Effector memory CD4-positive, alpha-beta T cell (primary cell): ENCODE measurements around the gene BCL2L14.

Source experiments
- DNase-seq, 3 donors: peaks; one replicate each; pipeline ENCODE4 v3.0.0-alpha.2; 2020
- H3K27ac ChIP-seq: 2 replicates; pipeline ENCODE4 v1.7.0; 2013; ENCODE audit warnings: mild to moderate bottlenecking, low read length, moderate library complexity; ENCODE audit not compliant: insufficient read depth, poor library complexity, severe bottlenecking
- H3K27me3 ChIP-seq: replicated peaks from 2 replicates; pipeline ENCODE4 v1.7.0; 2013; ENCODE audit warnings: mild to moderate bottlenecking, low read length; ENCODE audit not compliant: insufficient read depth, control insufficient read depth, poor library complexity, severe bottlenecking
- H3K36me3 ChIP-seq: 2 replicates; pipeline ENCODE4 v1.7.0; 2013; ENCODE audit warnings: mild to moderate bottlenecking, low read length, moderate library complexity; ENCODE audit not compliant: control insufficient read depth, insufficient read depth
- H3K4me1 ChIP-seq: 2 replicates; pipeline ENCODE4 v1.7.0; 2013; ENCODE audit warnings: low read length, mild to moderate bottlenecking; ENCODE audit not compliant: control insufficient read depth, insufficient read depth, poor library complexity, severe bottlenecking
- H3K4me3 ChIP-seq: 2 replicates; pipeline ENCODE4 v1.7.0; 2013; ENCODE audit warnings: low read length, low read depth, mild to moderate bottlenecking; ENCODE audit not compliant: insufficient read depth, poor library complexity, severe bottlenecking
- H3K9me3 ChIP-seq: 2 replicates; pipeline ENCODE4 v1.7.0; 2013; ENCODE audit warnings: mild to moderate bottlenecking, low read length, moderate library complexity; ENCODE audit not compliant: control insufficient read depth
- total RNA-seq, 3 donors: gene quantifications; one replicate each; lab custom pipeline; 2026; lab: John Stamatoyannopoulos, UW

The BCL2L14 gene, protein sequence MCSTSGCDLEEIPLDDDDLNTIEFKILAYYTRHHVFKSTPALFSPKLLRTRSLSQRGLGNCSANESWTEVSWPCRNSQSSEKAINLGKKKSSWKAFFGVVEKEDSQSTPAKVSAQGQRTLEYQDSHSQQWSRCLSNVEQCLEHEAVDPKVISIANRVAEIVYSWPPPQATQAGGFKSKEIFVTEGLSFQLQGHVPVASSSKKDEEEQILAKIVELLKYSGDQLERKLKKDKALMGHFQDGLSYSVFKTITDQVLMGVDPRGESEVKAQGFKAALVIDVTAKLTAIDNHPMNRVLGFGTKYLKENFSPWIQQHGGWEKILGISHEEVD
- total RNA-seq: 0.35 to 0.52 (median 0.39) reads per million in 3 donors

DNA sequence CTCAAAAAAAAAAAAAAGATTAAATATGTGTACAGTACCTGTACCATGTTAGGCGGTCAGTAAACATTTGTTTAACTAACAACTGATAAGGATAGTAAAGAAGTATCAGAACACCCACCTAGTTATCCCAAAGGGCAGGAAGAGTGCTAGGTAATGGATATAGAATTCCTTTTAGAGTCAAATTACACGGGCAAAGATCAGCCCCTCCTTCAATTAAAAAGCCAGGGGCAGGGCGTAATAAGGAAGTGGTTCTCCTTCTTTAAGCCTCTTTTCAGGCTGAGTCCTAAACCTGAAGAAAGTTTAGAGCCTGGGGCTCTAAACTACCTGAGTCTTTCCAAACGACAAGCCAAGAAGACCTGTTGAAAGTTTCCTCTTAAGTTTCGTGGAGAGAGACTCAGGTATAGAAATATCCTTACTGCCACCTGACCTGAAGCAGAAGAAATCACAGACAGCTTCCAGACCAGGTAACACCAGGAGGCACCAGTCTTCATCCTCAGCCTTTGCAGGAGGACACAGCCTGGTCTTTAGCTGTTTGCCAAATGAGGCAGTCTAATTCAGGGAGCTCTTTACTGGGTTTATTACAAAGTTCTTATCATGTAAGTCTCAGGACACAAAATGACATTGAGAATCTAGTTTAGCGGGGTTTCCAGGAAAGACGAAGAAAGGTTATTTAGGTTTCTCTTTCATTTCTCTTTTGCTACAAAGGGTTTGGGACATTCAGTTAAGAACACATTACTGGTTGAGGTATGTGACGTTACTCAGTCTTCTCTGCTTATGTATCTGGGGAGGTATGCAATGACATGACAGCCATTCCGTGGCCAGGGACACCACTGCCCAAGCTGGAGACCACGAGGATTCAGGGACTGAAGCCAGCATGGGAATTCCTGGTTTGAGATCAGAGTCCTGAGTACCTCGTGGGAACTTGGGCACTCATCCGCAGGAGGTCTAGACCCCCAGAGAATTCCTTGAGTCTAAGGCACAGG is at the start of gene BCL2L14:
TSS of gene BCL2L14 (plus strand) at position 266 of the 983 bp plus-strand sequence. CDS start 8,367 bp downstream, outside the sequence.
- Histone ChIP-seq H3K27ac (peak within 1 kb of the TSS; percentile 42), H3K36me3 (no peaks in the 10 kb centered on the region), H3K4me1 (no peaks in the 10 kb centered on the region), H3K27me3 (no peaks in the 10 kb centered on the region), H3K4me3 (peak within 1 kb of the TSS; percentile 50), H3K9me3 (no peaks in the 10 kb centered on the region)
- DNase-seq: no peak

- peaks cover 12% of the 10 kb centered on the region for H3K4me1 ChIP-seq
- no peaks in the 10 kb centered on the region for H3K36me3 ChIP-seq
- H3K27me3 ChIP-seq: no peaks in the 10 kb centered on the region
- H3K9me3 ChIP-seq: no peaks in the 10 kb centered on the region
- DNase-seq: no peak
- no peak overlapping the region for H3K27ac ChIP-seq
- H3K4me3 ChIP-seq: no peak overlapping the region
These were observed 48.3 kb upstream of the BCL2L14 start for GRCh38 chr12:12022306-12022936.

DNA sequence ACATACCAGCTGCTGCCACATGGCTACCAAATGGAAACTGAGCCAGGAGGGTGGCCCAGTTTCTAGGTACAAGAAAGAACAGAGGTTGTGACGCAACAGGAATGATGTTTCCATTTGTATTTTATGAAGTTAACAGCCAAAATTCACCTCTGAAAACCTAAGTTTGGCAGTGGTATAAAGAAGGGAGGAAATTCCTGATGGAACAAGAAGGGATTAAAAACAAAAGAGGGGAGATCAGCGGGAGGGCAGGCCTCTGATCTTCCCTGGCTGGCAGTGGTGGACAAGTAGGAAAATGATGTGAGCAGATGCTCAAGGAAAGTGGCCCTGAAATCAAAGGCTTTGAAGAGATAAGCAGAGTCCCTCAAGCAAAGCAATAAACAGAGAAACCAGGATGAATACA is 47.3 kb upstream of the BCL2L14 start:
- H3K4me3 ChIP-seq: no peak overlapping the region
- H3K27ac ChIP-seq: no peak overlapping the region
- H3K36me3 ChIP-seq: no peaks in the 10 kb centered on the region
- no peak for DNase-seq
- H3K27me3 ChIP-seq: no peaks in the 10 kb centered on the region
- H3K4me1 ChIP-seq: peaks cover 12% of the 10 kb centered on the region
- no peaks in the 10 kb centered on the region for H3K9me3 ChIP-seq

DNA sequence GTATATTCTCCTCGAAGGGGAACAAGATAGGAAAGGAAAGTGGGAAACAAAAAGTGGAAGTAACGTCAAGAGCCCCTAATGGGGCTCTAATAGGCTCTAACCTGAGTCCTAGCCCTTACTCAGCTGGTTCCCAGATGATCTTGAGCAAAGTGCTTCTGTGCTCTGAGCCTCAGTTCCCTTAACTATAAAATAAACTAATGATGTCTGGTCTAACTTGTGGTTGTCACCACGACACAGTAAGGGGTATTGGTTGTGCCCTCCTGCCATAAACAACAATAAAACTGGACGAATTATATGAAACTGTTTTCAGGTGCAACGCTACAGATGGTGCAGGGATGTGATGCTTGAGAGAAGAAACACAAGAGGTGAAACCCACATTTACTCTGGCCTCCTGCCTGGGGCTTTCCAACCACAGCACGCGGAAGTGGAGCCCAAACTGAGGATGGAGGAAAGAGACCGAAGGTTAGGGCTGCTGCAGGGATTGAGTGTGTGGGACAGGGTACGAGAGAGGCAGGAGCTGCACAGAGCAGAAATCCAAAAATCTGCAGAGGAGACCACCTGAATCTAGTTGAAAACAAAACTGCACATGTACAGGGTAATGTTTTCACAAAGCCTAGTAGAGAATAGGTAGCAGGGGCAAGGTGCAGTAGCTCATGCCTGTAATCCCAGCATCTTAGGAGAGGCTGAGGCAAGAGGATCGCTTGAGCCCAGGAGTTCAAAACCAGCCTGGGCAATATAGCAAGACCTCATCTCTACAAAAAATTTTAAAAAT is 45.6 kb upstream of the BCL2L14 start:
- peak overlapping the region; percentile 54 for H3K27ac ChIP-seq

GRCh38 chr12:12025799-12026386 is 44.8 kb upstream of the BCL2L14 start:
- no peaks in the 10 kb centered on the region for H3K9me3 ChIP-seq
- H3K4me3 ChIP-seq: no peak overlapping the region
- no peaks in the 10 kb centered on the region for H3K36me3 ChIP-seq
- H3K4me1 ChIP-seq: peaks cover 12% of the 10 kb centered on the region
- no peak overlapping the region for H3K27ac ChIP-seq
- no peak for DNase-seq
- no peaks in the 10 kb centered on the region for H3K27me3 ChIP-seq

More for the DNA sequence above, 45.6 kb upstream of the BCL2L14 start:
- DNase-seq: peak in 1 of 3 donors; percentile 36
- Histone ChIP-seq H3K4me1 (peaks cover 12% of the 10 kb centered on the region), H3K27me3 (no peaks in the 10 kb centered on the region), H3K36me3 (no peaks in the 10 kb centered on the region), H3K9me3 (no peaks in the 10 kb centered on the region), H3K4me3 (no peak overlapping the region)

GRCh38 chr12:12028668-12029402 is 41.9 kb upstream of the BCL2L14 start:
- Histone ChIP-seq H3K4me1 (peaks cover 22% of the 10 kb centered on the region), H3K4me3 (no peak overlapping the region), H3K27ac (no peak overlapping the region), H3K36me3 (no peaks in the 10 kb centered on the region), H3K27me3 (no peaks in the 10 kb centered on the region), H3K9me3 (no peaks in the 10 kb centered on the region)
- DNase-seq: no peak

- Histone ChIP-seq H3K27me3 (no peaks in the 10 kb centered on the region), H3K9me3 (no peaks in the 10 kb centered on the region), H3K4me1 (peaks cover 20% of the 10 kb centered on the region), H3K27ac (no peak overlapping the region), H3K36me3 (no peaks in the 10 kb centered on the region), H3K4me3 (no peak overlapping the region)
- no peak for DNase-seq
These were observed 41.1 kb upstream of the BCL2L14 start for GRCh38 chr12:12029653-12030052.

GRCh38 chr12:12032260-12032791 is 38.4 kb upstream of the BCL2L14 start:
- Histone ChIP-seq H3K36me3 (no peaks in the 10 kb centered on the region), H3K4me1 (peaks cover 10% of the 10 kb centered on the region), H3K27me3 (no peaks in the 10 kb centered on the region), H3K4me3 (peak overlapping the region; percentile 50), H3K9me3 (no peaks in the 10 kb centered on the region), H3K27ac (peak overlapping the region; percentile 59)
- no peak for DNase-seq
